ENCODE data around the gene SPON1. TPM values are rescaled to one million over a fixed set of nuclear protein-coding genes. Genes with fewer than 3 reads are reported as not detected.

The SPON1 gene
- total and polyA plus RNA-seq, 2 experiments from 2014 or later: 2.9 to 6.4 TPM

GRCh38 chr11:14309425-14310192 is 347.1 kb downstream of the SPON1 start:
- no peaks in the 10 kb centered on the region for H3K36me3 ChIP-seq (ENCODE audit: insufficient read depth)
- ATAC-seq: 0 out of 3 replicates have a peak, but pooled peaks have one; percentile 6
- TF ChIP-seq NANOG (IDR thresholded peaks at IDR 0.05; ENCODE audit: borderline replicate concordance): no peak
- TF ChIP-seq EZH2 (IDR thresholded peaks at IDR 0.05; ENCODE audit: low read depth, unreplicated experiment): no peak
- TF ChIP-seq CREB1 (CRISPR knock-in tag; IDR thresholded peaks at IDR 0.05; ENCODE audit: low read depth): no peak
- TF ChIP-seq REST (IDR thresholded peaks at IDR 0.05; ENCODE audit: unreplicated experiment): no peak
- no peak for TF ChIP-seq STAT1 (IDR thresholded peaks at IDR 0.05; ENCODE audit: unreplicated experiment)
- no peak for TF ChIP-seq ZNF114 (CRISPR knock-in tag; IDR thresholded peaks at IDR 0.05)
- no peak for TF ChIP-seq CTCF (conservative IDR thresholded peaks at IDR 0.05; ENCODE audit: low read depth in 2 of 2)
- TF ChIP-seq JUNB (IDR thresholded peaks at IDR 0.05; ENCODE audit: unreplicated experiment): no peak
- TF ChIP-seq POLR2AphosphoS5 (IDR thresholded peaks at IDR 0.05; ENCODE audit: low read depth): no peak
- no peak for TF ChIP-seq ZNF331 (CRISPR knock-in tag; IDR thresholded peaks at IDR 0.05; ENCODE audit: low read depth)
- TF ChIP-seq EZH2phosphoT487 (IDR thresholded peaks at IDR 0.05; ENCODE audit: unreplicated experiment): no peak
- no peak for TF ChIP-seq ETS1 (IDR thresholded peaks at IDR 0.05)
- TF ChIP-seq ZNF462 (CRISPR knock-in tag; IDR thresholded peaks at IDR 0.05): no peak
- H3K4me1 ChIP-seq (ENCODE audit: insufficient read depth): peaks cover 86% of the 10 kb centered on the region
- H3K27me3 ChIP-seq (ENCODE audit: insufficient read depth): no peaks in the 10 kb centered on the region
- peaks cover 42% of the 10 kb centered on the region for H3K4me1 Mint-ChIP-seq
- H2AFZ ChIP-seq: no peak overlapping the region
- H3K36me3 Mint-ChIP-seq (ENCODE audit: low read depth): no peaks in the 10 kb centered on the region
- no peak overlapping the region for H3K4me3 Mint-ChIP-seq
- H4K20me1 ChIP-seq (replicated peaks; ENCODE audit: insufficient read depth): peaks cover 59% of the 10 kb centered on the region
- no peak for DNase-seq (ENCODE audit: low spot score)
- no peak overlapping the region for H3K4me3 ChIP-seq
- peak overlapping the region; percentile 75 for H3K27ac ChIP-seq (ENCODE audit: low read depth)
- no peaks in the 10 kb centered on the region for H3K9me3 Mint-ChIP-seq
- peaks cover 100% of the 10 kb centered on the region for H3K79me2 ChIP-seq (replicated peaks; ENCODE audit: insufficient read depth)
- 0 out of 2 replicates have a peak overlapping the region, but pooled peaks have one; percentile 12 for H3K4me2 ChIP-seq
- no peaks in the 10 kb centered on the region for H3F3A ChIP-seq (replicated peaks; ENCODE audit: low read depth)
- H3K27ac Mint-ChIP-seq: no peak overlapping the region
- no peaks in the 10 kb centered on the region for H3K9me2 ChIP-seq (ENCODE audit: insufficient read depth)
- H3K27me3 Mint-ChIP-seq (ENCODE audit: insufficient read depth, low read depth, poor library complexity): no peaks in the 10 kb centered on the region
